GM06990 (cell line): ENCODE measurements around the gene GTPBP3.

Experiments
- DNase-seq: peaks from one replicate; pipeline ENCODE4 v3.0.0-alpha.2; 2011; ENCODE audit not compliant: insufficient read length; ENCODE audit errors: extremely low read depth
- H3K27me3 ChIP-seq: replicated peaks from 2 replicates; pipeline ENCODE4 v1.6.0; 2011; ENCODE audit warnings: low read length; ENCODE audit not compliant: control insufficient read depth, insufficient read depth
- H3K36me3 ChIP-seq: 2 replicates; pipeline ENCODE4 v1.5.1; 2011; ENCODE audit warnings: low read length; ENCODE audit not compliant: control insufficient read depth, insufficient read depth
- H3K4me3 ChIP-seq: replicated peaks from 2 replicates; pipeline ENCODE4 v1.5.1; 2011; ENCODE audit warnings: low read depth, mild to moderate bottlenecking, control low read depth, low read length
- TF ChIP-seq, protein P1 (sequence below): IDR thresholded peaks from 2 replicates; pipeline ENCODE4 v1.5.1; 2011; ENCODE audit warnings: low read length, control low read depth, mild to moderate bottlenecking, inconsistent platforms; ENCODE audit not compliant: insufficient read depth, poor library complexity, severe bottlenecking

GTPBP3 gene

DNA sequence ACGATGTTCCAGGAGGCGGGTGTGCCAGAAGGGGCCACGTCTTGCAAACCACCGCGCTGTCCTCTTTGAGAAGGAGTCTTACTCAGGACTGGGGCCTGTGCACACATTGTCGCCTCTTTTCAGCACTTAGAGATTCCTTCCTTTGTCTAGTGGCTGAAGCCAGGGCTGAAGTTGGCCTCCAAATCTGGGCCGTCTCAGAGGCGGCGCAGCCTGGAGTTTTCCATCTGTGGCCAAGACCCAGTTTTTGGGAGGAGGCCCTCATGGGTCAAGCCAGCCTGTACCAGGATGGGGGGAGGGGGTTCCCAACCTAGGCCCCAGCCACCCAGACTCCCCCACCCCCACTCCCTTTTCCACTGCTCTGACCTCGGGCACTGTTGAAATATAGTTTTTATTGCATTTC lies 14.5 kb upstream of the GTPBP3 start:
- Histone ChIP-seq H3K27me3 (no peaks in the 10 kb centered on the region), H3K4me3 (no peak overlapping the region), H3K36me3 (peaks cover 19% of the 10 kb centered on the region)
- DNase-seq = no peak
- TF ChIP-seq, protein P1, sequence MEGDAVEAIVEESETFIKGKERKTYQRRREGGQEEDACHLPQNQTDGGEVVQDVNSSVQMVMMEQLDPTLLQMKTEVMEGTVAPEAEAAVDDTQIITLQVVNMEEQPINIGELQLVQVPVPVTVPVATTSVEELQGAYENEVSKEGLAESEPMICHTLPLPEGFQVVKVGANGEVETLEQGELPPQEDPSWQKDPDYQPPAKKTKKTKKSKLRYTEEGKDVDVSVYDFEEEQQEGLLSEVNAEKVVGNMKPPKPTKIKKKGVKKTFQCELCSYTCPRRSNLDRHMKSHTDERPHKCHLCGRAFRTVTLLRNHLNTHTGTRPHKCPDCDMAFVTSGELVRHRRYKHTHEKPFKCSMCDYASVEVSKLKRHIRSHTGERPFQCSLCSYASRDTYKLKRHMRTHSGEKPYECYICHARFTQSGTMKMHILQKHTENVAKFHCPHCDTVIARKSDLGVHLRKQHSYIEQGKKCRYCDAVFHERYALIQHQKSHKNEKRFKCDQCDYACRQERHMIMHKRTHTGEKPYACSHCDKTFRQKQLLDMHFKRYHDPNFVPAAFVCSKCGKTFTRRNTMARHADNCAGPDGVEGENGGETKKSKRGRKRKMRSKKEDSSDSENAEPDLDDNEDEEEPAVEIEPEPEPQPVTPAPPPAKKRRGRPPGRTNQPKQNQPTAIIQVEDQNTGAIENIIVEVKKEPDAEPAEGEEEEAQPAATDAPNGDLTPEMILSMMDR = no peak

GRCh38 chr19:17323300-17323963 lies 13.9 kb upstream of the GTPBP3 start:
- no peak for DNase-seq
- Histone ChIP-seq H3K27me3 (no peaks in the 10 kb centered on the region), H3K4me3 (no peak overlapping the region), H3K36me3 (peaks cover 19% of the 10 kb centered on the region)
- TF ChIP-seq, protein P1 = no peak

DNA sequence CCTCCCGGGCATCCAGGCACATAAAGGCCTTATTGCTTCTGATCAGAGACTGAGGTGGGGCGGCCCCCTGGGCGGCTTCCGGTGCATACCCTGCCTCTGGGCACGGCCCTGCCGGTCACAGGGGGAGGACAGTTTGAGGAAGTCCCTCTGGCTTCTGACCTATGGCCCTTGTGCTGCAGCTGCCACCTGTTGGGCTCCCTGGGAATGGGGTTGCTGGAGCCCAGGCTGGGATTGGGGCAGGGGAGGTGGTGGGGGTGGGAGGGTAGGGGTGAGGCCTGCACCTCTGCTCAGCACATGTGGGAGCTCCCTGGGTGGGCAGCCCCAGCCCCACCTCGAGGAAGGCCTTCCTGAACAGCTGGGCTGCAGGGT lies 13.4 kb upstream of the GTPBP3 start:
- DNase-seq = no peak
- peaks cover 19% of the 10 kb centered on the region for H3K36me3 ChIP-seq
- TF ChIP-seq, protein P1 = no peak
- no peaks in the 10 kb centered on the region; the same call in 1 of the 2 replicates for H3K27me3 ChIP-seq
- H3K4me3 ChIP-seq = no peak overlapping the region

DNA sequence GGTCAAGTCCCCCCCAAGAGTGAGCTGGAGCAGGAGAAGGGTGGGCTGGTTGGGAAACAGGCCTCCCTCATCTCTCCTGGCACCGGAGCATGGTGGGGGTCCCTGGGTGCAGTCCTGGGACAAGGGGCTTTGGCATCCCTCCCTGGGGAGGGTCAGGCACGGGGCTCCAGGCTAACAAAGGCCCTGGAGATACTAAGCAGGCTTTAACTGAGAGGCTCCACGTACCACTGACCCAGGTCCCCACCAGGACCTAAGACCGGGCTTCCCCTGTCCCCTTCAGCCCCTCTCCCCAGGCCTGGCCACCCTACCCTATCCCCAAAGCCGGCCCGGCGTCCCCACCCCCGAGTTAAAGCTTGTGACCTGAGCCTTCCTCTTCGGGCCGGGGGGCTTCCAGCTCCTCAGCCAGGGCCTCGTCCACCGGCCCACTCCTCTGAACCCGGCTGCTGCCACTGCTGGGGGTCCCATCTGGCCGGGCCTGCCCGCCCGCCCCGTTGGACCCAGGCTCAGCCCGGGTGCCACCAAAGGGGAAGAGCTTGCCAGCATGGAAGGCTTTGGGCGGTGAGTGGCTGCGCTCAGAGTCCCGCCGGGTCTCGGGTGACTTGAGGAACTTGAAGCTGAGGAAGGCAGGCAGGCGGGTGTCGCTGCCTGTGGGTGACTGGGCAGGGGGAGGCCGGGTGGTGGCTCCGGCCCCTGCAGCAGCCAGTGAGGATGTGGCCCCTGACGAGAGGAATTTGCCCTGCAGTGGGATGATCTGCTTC lies 12.8 kb upstream of the GTPBP3 start:
- Histone ChIP-seq H3K4me3 (no peak overlapping the region), H3K36me3 (peaks cover 15% of the 10 kb centered on the region), H3K27me3 (no peaks in the 10 kb centered on the region; the same call in 1 of the 2 replicates)
- TF ChIP-seq, protein P1 = no peak
- no peak for DNase-seq

- TF ChIP-seq, protein P1 = no peak
- DNase-seq = no peak
- H3K27me3 ChIP-seq = no peaks in the 10 kb centered on the region; the same call in 1 of the 2 replicates
- H3K36me3 ChIP-seq = peaks cover 12% of the 10 kb centered on the region
- no peak overlapping the region for H3K4me3 ChIP-seq
Observed at GRCh38 chr19:17325133-17325532, 12.2 kb upstream of the GTPBP3 start.
